Breast epithelium (tissue), 3 donors: ENCODE data around the gene LAYN.

Experiments
- POLR2A ChIP-seq: fragments of 450-650 bp; IDR thresholded peaks from one replicate; pipeline ENCODE4 v1.6.1; 2016; ENCODE audit warnings: antibody characterized with exemption, mild to moderate bottlenecking, moderate library complexity
- POLR2AphosphoS5 ChIP-seq, 3 donors: sonication (generic); formaldehyde crosslinking; IDR thresholded peaks; one replicate each; pipeline ENCODE4 v1.6.1; 2017; ENCODE audit warnings: antibody characterized with exemption in 3 of 3
- TF ChIP-seq, protein P1 (sequence below), 3 donors: fragments of 450-650 bp; IDR thresholded peaks; one replicate each; pipeline ENCODE4 v1.5.1; 2016 to 2017; ENCODE audit warnings: antibody characterized with exemption in 3 of 3, mild to moderate bottlenecking in 3 of 3, moderate library complexity in 3 of 3

DNA sequence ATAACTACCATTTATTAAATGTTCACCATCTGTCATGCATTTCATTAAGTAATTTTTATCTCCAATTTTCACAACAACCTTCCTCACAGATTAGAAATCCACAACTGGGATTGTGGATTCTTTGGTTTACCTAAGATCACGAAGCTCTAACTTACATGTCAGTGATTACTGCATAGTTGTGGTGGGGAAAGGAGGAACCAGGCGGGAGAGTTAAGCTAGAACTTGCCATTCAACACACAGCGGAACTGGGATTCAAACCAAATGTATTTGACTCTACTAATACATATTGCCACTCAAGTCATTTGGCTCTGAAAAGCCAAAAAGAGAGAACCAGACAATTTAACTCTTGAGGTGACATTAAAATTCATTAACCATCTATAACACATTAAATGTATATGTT lies 10.4 kb upstream of the LAYN start:
- TF ChIP-seq POLR2A (no peak), POLR2AphosphoS5 (IDR thresholded peaks at IDR 0.05) (no peak)
- TF ChIP-seq, protein P1, sequence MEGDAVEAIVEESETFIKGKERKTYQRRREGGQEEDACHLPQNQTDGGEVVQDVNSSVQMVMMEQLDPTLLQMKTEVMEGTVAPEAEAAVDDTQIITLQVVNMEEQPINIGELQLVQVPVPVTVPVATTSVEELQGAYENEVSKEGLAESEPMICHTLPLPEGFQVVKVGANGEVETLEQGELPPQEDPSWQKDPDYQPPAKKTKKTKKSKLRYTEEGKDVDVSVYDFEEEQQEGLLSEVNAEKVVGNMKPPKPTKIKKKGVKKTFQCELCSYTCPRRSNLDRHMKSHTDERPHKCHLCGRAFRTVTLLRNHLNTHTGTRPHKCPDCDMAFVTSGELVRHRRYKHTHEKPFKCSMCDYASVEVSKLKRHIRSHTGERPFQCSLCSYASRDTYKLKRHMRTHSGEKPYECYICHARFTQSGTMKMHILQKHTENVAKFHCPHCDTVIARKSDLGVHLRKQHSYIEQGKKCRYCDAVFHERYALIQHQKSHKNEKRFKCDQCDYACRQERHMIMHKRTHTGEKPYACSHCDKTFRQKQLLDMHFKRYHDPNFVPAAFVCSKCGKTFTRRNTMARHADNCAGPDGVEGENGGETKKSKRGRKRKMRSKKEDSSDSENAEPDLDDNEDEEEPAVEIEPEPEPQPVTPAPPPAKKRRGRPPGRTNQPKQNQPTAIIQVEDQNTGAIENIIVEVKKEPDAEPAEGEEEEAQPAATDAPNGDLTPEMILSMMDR (IDR thresholded peaks at IDR 0.05): no peak
